ENCODE results near the gene DNAJC13.

Gene DNAJC13

GRCh38 chr3:132404276-132404675 is 13.0 kb upstream of the DNAJC13 start:
- no peak overlapping the region for H3K4me3 ChIP-seq (ENCODE audit: low read depth, low read length)
- ChIA-PET CTCF (interaction anchor here (1.5 to 1.6 kb wide), 2 partner anchors 52 to 153 kb away, joined by 3 to 4 read pairs; no protein-coding TSS in a partner anchor), POLR2A (no interaction called here)
- DNase-seq (ENCODE audit: low read depth, low spot score), result no peak
- no peak for TF ChIP-seq CTCF (IDR thresholded peaks at IDR 0.05; ENCODE audit: insufficient read depth, low read length, missing control alignments)

GRCh38 chr3:132405188-132405587 is 12.1 kb upstream of the DNAJC13 start:
- POLR2A ChIA-PET, result no interaction called here
- no peak for DNase-seq (ENCODE audit: low read depth, low spot score)
- no peak for TF ChIP-seq CTCF (IDR thresholded peaks at IDR 0.05; ENCODE audit: insufficient read depth, low read length, missing control alignments)
- CTCF ChIA-PET, result interaction anchor here (2.2 kb wide), 1 partner anchor 53 kb away, joined by 7 read pairs; no protein-coding TSS in a partner anchor
- H3K4me3 ChIP-seq (ENCODE audit: low read depth, low read length), result no peak overlapping the region

- H3K4me3 ChIP-seq (ENCODE audit: low read depth, low read length), result no peak overlapping the region
- TF ChIP-seq CTCF (IDR thresholded peaks at IDR 0.05; ENCODE audit: insufficient read depth, low read length, missing control alignments), result no peak
- CTCF ChIA-PET, result interaction anchor here (2.2 kb wide), 1 partner anchor 54 kb away, joined by 7 read pairs; no protein-coding TSS in a partner anchor
- POLR2A ChIA-PET, result no interaction called here
- no peak for DNase-seq (ENCODE audit: low read depth, low spot score)
Measured at GRCh38 chr3:132405609-132406299, 11.5 kb upstream of the DNAJC13 start.

- no peak for DNase-seq (ENCODE audit: low read depth, low spot score)
- POLR2A ChIA-PET, result no interaction called here
- no peak for TF ChIP-seq CTCF (IDR thresholded peaks at IDR 0.05; ENCODE audit: insufficient read depth, low read length, missing control alignments)
- CTCF ChIA-PET, result interaction anchor here (0.6 to 2.2 kb wide), 2 partner anchors 28 to 55 kb away, joined by 3 to 7 read pairs; no protein-coding TSS in a partner anchor
- H3K4me3 ChIP-seq (ENCODE audit: low read depth, low read length), result no peak overlapping the region
Measured at GRCh38 chr3:132406587-132406986, 10.7 kb upstream of the DNAJC13 start.

GRCh38 chr3:132407025-132407424 is 10.3 kb upstream of the DNAJC13 start:
- H3K4me3 ChIP-seq (ENCODE audit: low read depth, low read length), result no peak overlapping the region
- ChIA-PET CTCF (no interaction called here), POLR2A (no interaction called here)
- TF ChIP-seq CTCF (IDR thresholded peaks at IDR 0.05; ENCODE audit: insufficient read depth, low read length, missing control alignments), result no peak
- DNase-seq (ENCODE audit: low read depth, low spot score), result no peak

GRCh38 chr3:132414841-132415240 is 2.5 kb upstream of the DNAJC13 start:
- no peak for DNase-seq (ENCODE audit: low read depth, low spot score)
- ChIA-PET POLR2A (no interaction called here), CTCF (no interaction called here)
- no peak overlapping the region for H3K4me3 ChIP-seq (ENCODE audit: low read depth, low read length)
- no peak for TF ChIP-seq CTCF (IDR thresholded peaks at IDR 0.05; ENCODE audit: insufficient read depth, low read length, missing control alignments)

Measured in AG04449 (cell line).